CD4-positive, alpha-beta memory T cell (primary cell): Measurements from ENCODE around the gene LPCAT3. TPM values are rescaled to one million over a fixed set of nuclear protein-coding genes. Genes with fewer than 3 reads are reported as not detected.
A peak's percentile ranks its signal among the peaks of the same experiment; 100 is the strongest.

ENCODE experiments used
- CTCF ChIA-PET: fragments of 350-600 bp; sonication (Branson Sonifier 250); formaldehyde crosslinking; loops from one replicate; lab custom pipeline; 2021; ENCODE audit warnings: inconsistent platforms; ENCODE audit not compliant: partially characterized antibody; lab: Charles Lee
- POLR2A ChIA-PET: fragments of 350-600 bp; sonication (Branson Sonifier 250); formaldehyde crosslinking; loops from one replicate; lab custom pipeline; 2021; ENCODE audit not compliant: partially characterized antibody; lab: Charles Lee
- DNase-seq, 5 donors: peaks; one replicate each; pipeline versions ENCODE4 v3.0.0 to v3.0.0-alpha.2; 2020 to 2022; ENCODE audit warnings: mixed read lengths in 1 of 5
- H3K27ac ChIP-seq: one replicate; pipeline ENCODE4 v1.7.0; 2013; ENCODE audit warnings: low read depth, low read length
- H3K27me3 ChIP-seq: 2 replicates; pipeline ENCODE4 v1.7.0; 2013; ENCODE audit warnings: mild to moderate bottlenecking, low read length, moderate library complexity; ENCODE audit not compliant: insufficient read depth
- H3K36me3 ChIP-seq: 2 replicates; pipeline ENCODE4 v1.7.0; 2013; ENCODE audit warnings: mild to moderate bottlenecking, low read length, moderate library complexity; ENCODE audit not compliant: insufficient read depth
- H3K4me1 ChIP-seq: 2 replicates; pipeline ENCODE4 v1.7.0; 2013; ENCODE audit warnings: mild to moderate bottlenecking, low read length, moderate library complexity; ENCODE audit not compliant: insufficient read depth
- H3K4me3 ChIP-seq, 2 donors: one replicate each; pipeline ENCODE4 v1.7.0; 2013; ENCODE audit warnings: low read length in 2 of 2, mild to moderate bottlenecking in 1 of 2
- H3K9me3 ChIP-seq, 2 donors: one replicate each; pipeline ENCODE4 v1.7.0; 2013; ENCODE audit warnings: low read length in 2 of 2, control low read depth in 1 of 2; ENCODE audit not compliant: control insufficient read depth in 1 of 2
- H3K27ac Mint-ChIP-seq, 7 donors: one replicate each; pipeline ENCODE4 v1.8.0; 2020 to 2021; ENCODE audit warnings: mixed read lengths in 7 of 7, mild to moderate bottlenecking in 6 of 7, inconsistent platforms in 3 of 7, moderate library complexity in 3 of 7
- H3K27me3 Mint-ChIP-seq, 2 donors: one replicate each; pipeline ENCODE4 v1.8.0; 2020 to 2021; ENCODE audit warnings: mixed read lengths in 2 of 2
- H3K36me3 Mint-ChIP-seq, 2 donors: one replicate each; pipeline ENCODE4 v1.8.0; 2020 to 2021; ENCODE audit warnings: mixed read lengths in 2 of 2, inconsistent platforms in 1 of 2, mild to moderate bottlenecking in 1 of 2
- H3K4me1 Mint-ChIP-seq, 4 donors: one replicate each; pipeline ENCODE4 v1.8.0; 2020 to 2021; ENCODE audit warnings: mixed read lengths in 4 of 4, mild to moderate bottlenecking in 1 of 4
- H3K4me3 Mint-ChIP-seq, 8 donors: one replicate each; pipeline ENCODE4 v1.8.0; 2020 to 2021; ENCODE audit warnings: mixed read lengths in 8 of 8, mild to moderate bottlenecking in 7 of 8, moderate library complexity in 6 of 8, inconsistent platforms in 3 of 8
- H3K9me3 Mint-ChIP-seq, 8 donors: one replicate each; pipeline ENCODE4 v1.8.0; 2020 to 2021; ENCODE audit warnings: mixed read lengths in 8 of 8, mild to moderate bottlenecking in 5 of 8, inconsistent platforms in 3 of 8, moderate library complexity in 1 of 8
- intact Hi-C: fragments of 100-400 bp; cut with micrococcal nuclease; formaldehyde crosslinking; loops from one replicate; pipeline ENCODE4 v1.15.1; 2023
- polyA plus RNA-seq, 2 donors: library from polyadenylated mRNA; unstranded; fragments of 300-500 nt; fragmentation: Illumina TruSeq; gene quantifications; one replicate each; pipeline ENCODE4 v1.2.3, GENCODE V29; 2021
- total RNA-seq, 2 experiments: library from RNA; stranded (reverse); gene quantifications; one replicate each; pipeline ENCODE4 v1.2.3, GENCODE V29; 2021

The LPCAT3 gene
- total and polyA plus RNA-seq, 4 experiments from 2014 or later, result 18.3 to 33.8 (median 23.4) TPM

- Histone ChIP-seq H3K4me3 (no peak overlapping the region), H3K27me3 (no peaks in the 10 kb centered on the region), H3K4me1 (peaks cover 49% of the 10 kb centered on the region), H3K9me3 (no peaks in the 10 kb centered on the region), H3K36me3 (no peaks in the 10 kb centered on the region), H3K27ac (no peak overlapping the region)
- peaks cover 0 to 8% (median 0%) of the 10 kb centered on the region in 8 donors for H3K9me3 Mint-ChIP-seq
- H3K36me3 Mint-ChIP-seq, result peaks cover 0 to 22% of the 10 kb centered on the region in 2 donors
- H3K27me3 Mint-ChIP-seq, result no peaks in the 10 kb centered on the region
- peak overlapping the region; percentile 89 to 100 (median 98) for H3K27ac Mint-ChIP-seq
- intact Hi-C loops, result no loop called here
- CTCF ChIA-PET, result interaction anchor here (0.6 to 18.5 kb wide), 5 partner anchors 10 to 73 kb away, joined by 3 to 774 read pairs (median 32); partner anchors contain the start of gene SPSB2
- no peak for DNase-seq
- peak overlapping the region in 6 of 8 donors; percentile 17 to 67 (median 40) for H3K4me3 Mint-ChIP-seq
- H3K4me1 Mint-ChIP-seq, result peaks cover 27 to 68% (median 49%) of the 10 kb centered on the region in 4 donors
- POLR2A ChIA-PET, result interaction anchor here (0.8 to 22.1 kb wide), 11 partner anchors 10 to 170 kb away, joined by 3 to 1807 read pairs (median 51); partner anchors contain the start of genes ATN1, CDCA3, EMG1 and ENO2
Observed at GRCh38 chr12:6942331-6942665, 76.0 kb downstream of the LPCAT3 start.

GRCh38 chr12:6941782-6942181 lies 76.5 kb downstream of the LPCAT3 start:
- H3K27ac Mint-ChIP-seq, result peak overlapping the region in 1 of 7 donors; percentile 98
- H3K4me1 Mint-ChIP-seq, result peaks cover 25 to 65% (median 46%) of the 10 kb centered on the region in 4 donors
- H3K9me3 ChIP-seq, result no peaks in the 10 kb centered on the region
- H3K9me3 Mint-ChIP-seq, result peaks cover 0 to 8% (median 0%) of the 10 kb centered on the region in 8 donors
- intact Hi-C loops, result no loop called here
- H3K27me3 Mint-ChIP-seq, result no peaks in the 10 kb centered on the region
- ChIA-PET POLR2A (interaction anchor here (1.0 to 22.1 kb wide), 7 partner anchors 10 to 167 kb away, joined by 3 to 1807 read pairs (median 50); partner anchors contain the start of genes ATN1, EMG1, ENO2 and PHB2), CTCF (interaction anchor here (4.7 to 18.5 kb wide), 3 partner anchors 17 to 71 kb away, joined by 54 to 774 read pairs (median 77); partner anchors contain the start of gene SPSB2)
- H3K27me3 ChIP-seq, result no peaks in the 10 kb centered on the region
- no peak for DNase-seq
- H3K36me3 ChIP-seq, result no peaks in the 10 kb centered on the region
- H3K4me3 ChIP-seq, result no peak overlapping the region
- H3K27ac ChIP-seq, result no peak overlapping the region
- H3K4me1 ChIP-seq, result peaks cover 47% of the 10 kb centered on the region
- peaks cover 0 to 22% of the 10 kb centered on the region in 2 donors for H3K36me3 Mint-ChIP-seq
- no peak overlapping the region for H3K4me3 Mint-ChIP-seq

- Histone ChIP-seq H3K4me1 (peaks cover 47% of the 10 kb centered on the region), H3K9me3 (no peaks in the 10 kb centered on the region), H3K27me3 (no peaks in the 10 kb centered on the region), H3K27ac (no peak overlapping the region), H3K4me3 (no peak overlapping the region), H3K36me3 (no peaks in the 10 kb centered on the region)
- no peak for DNase-seq
- peaks cover 28 to 65% (median 47%) of the 10 kb centered on the region in 4 donors for H3K4me1 Mint-ChIP-seq
- intact Hi-C loops, result no loop called here
- POLR2A ChIA-PET, result interaction anchor here (1.0 to 22.1 kb wide), 6 partner anchors 10 to 167 kb away, joined by 3 to 1807 read pairs (median 46); partner anchors contain the start of genes ATN1, ENO2 and SPSB2
- H3K27me3 Mint-ChIP-seq, result no peaks in the 10 kb centered on the region
- CTCF ChIA-PET, result interaction anchor here (1.2 to 18.5 kb wide), 4 partner anchors 8 to 70 kb away, joined by 3 to 774 read pairs (median 66); partner anchors contain the start of gene SPSB2
- peaks cover 0 to 26% of the 10 kb centered on the region in 2 donors for H3K36me3 Mint-ChIP-seq
- no peak overlapping the region for H3K4me3 Mint-ChIP-seq
- H3K27ac Mint-ChIP-seq, result peak overlapping the region in 4 of 7 donors; percentile 32 to 98 (median 76)
- H3K9me3 Mint-ChIP-seq, result peaks cover 0 to 10% (median 0%) of the 10 kb centered on the region in 8 donors
Observed at GRCh38 chr12:6941267-6941666, 77.0 kb downstream of the LPCAT3 start.

GRCh38 chr12:6939191-6939540 lies 79.1 kb downstream of the LPCAT3 start:
- intact Hi-C loops, result no loop called here

GRCh38 chr12:6938353-6939190 lies 79.7 kb downstream of the LPCAT3 start:
- CTCF ChIA-PET, result interaction anchor here (0.6 to 18.5 kb wide), 16 partner anchors 8 to 214 kb away, joined by 3 to 774 read pairs (median 6); partner anchors contain the start of genes COPS7A, LPCAT3 and SPSB2
- no peak overlapping the region for H3K4me3 ChIP-seq
- peaks cover 17 to 52% (median 39%) of the 10 kb centered on the region in 4 donors for H3K4me1 Mint-ChIP-seq

More at GRCh38 chr12:6939191-6939540, 79.1 kb downstream of the LPCAT3 start:
- no peaks in the 10 kb centered on the region for H3K9me3 ChIP-seq
- peaks cover 36% of the 10 kb centered on the region for H3K4me1 ChIP-seq
- ChIA-PET CTCF (interaction anchor here (1.1 to 18.5 kb wide), 9 partner anchors 8 to 169 kb away, joined by 3 to 774 read pairs (median 17); partner anchors contain the start of genes CDCA3, LPCAT3 and SPSB2), POLR2A (interaction anchor here (1.1 to 22.1 kb wide), 8 partner anchors 8 to 250 kb away, joined by 4 to 1807 read pairs (median 35); partner anchors contain the start of genes ATN1, C12orf57, LPCAT3 and PTPN6)
- DNase-seq, result no peak
- Mint-ChIP-seq H3K36me3 (peaks cover 6 to 32% of the 10 kb centered on the region in 2 donors), H3K4me3 (peak overlapping the region in 6 of 8 donors; percentile 4 to 66 (median 23)), H3K27me3 (no peaks in the 10 kb centered on the region), H3K4me1 (peaks cover 14 to 53% (median 40%) of the 10 kb centered on the region in 4 donors), H3K9me3 (peaks cover 0 to 7% (median 0%) of the 10 kb centered on the region in 8 donors), H3K27ac (peak overlapping the region in 6 of 7 donors; percentile 48 to 91 (median 82))
- H3K4me3 ChIP-seq, result no peak overlapping the region
- H3K27me3 ChIP-seq, result no peaks in the 10 kb centered on the region
- H3K27ac ChIP-seq, result no peak overlapping the region
- peaks cover 5% of the 10 kb centered on the region for H3K36me3 ChIP-seq

GRCh38 chr12:6937481-6938352 lies 80.6 kb downstream of the LPCAT3 start:
- Histone ChIP-seq H3K4me1 (peaks cover 29% of the 10 kb centered on the region), H3K27me3 (no peaks in the 10 kb centered on the region), H3K27ac (peak overlapping the region; percentile 95), H3K9me3 (no peaks in the 10 kb centered on the region), H3K4me3 (peak overlapping the region; percentile 47 to 82), H3K36me3 (peaks cover 6% of the 10 kb centered on the region)
- intact Hi-C loops, result loop anchor here (1.0 kb wide), 3 partner anchors 13 to 68 kb away; partner anchors contain the start of genes EMG1 and PHB2
- H3K36me3 Mint-ChIP-seq, result peaks cover 6 to 32% of the 10 kb centered on the region in 2 donors
- H3K27me3 Mint-ChIP-seq, result no peaks in the 10 kb centered on the region
- peak overlapping the region; percentile 93 to 99 (median 94) for H3K27ac Mint-ChIP-seq
- H3K4me1 Mint-ChIP-seq, result peaks cover 19 to 48% (median 35%) of the 10 kb centered on the region in 4 donors
- peaks cover 0 to 2% (median 0%) of the 10 kb centered on the region in 8 donors for H3K9me3 Mint-ChIP-seq
- ChIA-PET CTCF (interaction anchor here (0.6 to 18.5 kb wide), 21 partner anchors 9 to 213 kb away, joined by 3 to 774 read pairs (median 5); partner anchors contain the start of genes COPS7A, LPCAT3, SPSB2 and USP5), POLR2A (interaction anchor here (0.8 to 22.1 kb wide), 25 partner anchors 9 to 703 kb away, joined by 3 to 1807 read pairs (median 12); partner anchors contain the start of genes ATN1, C12orf57, C1RL and CDCA3)
- peak overlapping the region; percentile 80 to 88 (median 84) for H3K4me3 Mint-ChIP-seq
- DNase-seq, result peak; percentile 92 to 96 (median 95)

More at GRCh38 chr12:6938353-6939190, 79.7 kb downstream of the LPCAT3 start:
- peaks cover 6 to 30% of the 10 kb centered on the region in 2 donors for H3K36me3 Mint-ChIP-seq
- no peaks in the 10 kb centered on the region for H3K27me3 ChIP-seq
- no peaks in the 10 kb centered on the region for H3K9me3 ChIP-seq
- H3K27ac Mint-ChIP-seq, result peak overlapping the region; percentile 93 to 99 (median 94)
- POLR2A ChIA-PET, result interaction anchor here (0.8 to 22.1 kb wide), 25 partner anchors 8 to 702 kb away, joined by 3 to 1807 read pairs (median 12); partner anchors contain the start of genes ATN1, C12orf57, C1RL and CDCA3
- H3K4me3 Mint-ChIP-seq, result peak overlapping the region in 3 of 8 donors; percentile 13 to 87 (median 80)
- H3K9me3 Mint-ChIP-seq, result peaks cover 0 to 4% (median 0%) of the 10 kb centered on the region in 8 donors
- no peaks in the 10 kb centered on the region for H3K27me3 Mint-ChIP-seq
- DNase-seq, result peak in 1 of 5 donors; percentile 48
- intact Hi-C loops, result loop anchor here (1.0 kb wide), 3 partner anchors 14 to 69 kb away; partner anchors contain the start of genes EMG1 and PHB2
- peaks cover 6% of the 10 kb centered on the region for H3K36me3 ChIP-seq
- peak overlapping the region; percentile 95 for H3K27ac ChIP-seq
- peaks cover 33% of the 10 kb centered on the region for H3K4me1 ChIP-seq
